Heart left ventricle (tissue), 13 donors: ENCODE measurements around the gene TMEM94.
"Not testable (repeated sequence)": the region's sequence is repeated elsewhere in the genome, so short reads cannot be mapped to it uniquely, and the experiment has no call there.

Source experiments
- CTCF ChIP-seq, 12 donors: fragments of 200-600 bp; sonication (generic) in 4 of 12; IDR thresholded peaks; one replicate each; pipeline versions ENCODE4 v1.5.0 to v1.8.0; 2018 to 2022; ENCODE audit warnings: antibody characterized with exemption in 12 of 12, mild to moderate bottlenecking in 5 of 12
- POLR2A ChIP-seq, 2 donors: fragments of 450-650 bp; IDR thresholded peaks; one replicate each; pipeline ENCODE4 v1.6.1; 2017; ENCODE audit warnings: antibody characterized with exemption in 2 of 2, mild to moderate bottlenecking in 2 of 2, moderate library complexity in 2 of 2
- donor health status: ischemic (EF 13 %, LVEDD 7.1; RV severe dilation, severe dysfunction).
- donor health status: DM: no; HTN: yes; CAD: no.
- donor health status: DM: no; HTN: no; CAD: no.
- donor health status: ischemic (EF 25% LVEDD 6.9; RV normal size, moderate dysfunction).
- donor health status: ischemic (EF 25% LVEDD 5.7; RV mildly dilated, moderate dysfunction).
- donor health status: ischemic (EF 35%, LVEDD 5.7; RV mildly dilated, moderate dysfunction).
- donor health status: nonischemic (EF 11% LVEDD 7.7; RV severe dilation, severe dysfunction).
- donor health status: DM: yes; HTN: yes; CAD: no.
- donor health status: PGD.
- donor health status: ischemic (EF 29% LVEDD 5.4; RV normal size, mild dysfunction).
- donor health status: nonischemic (EF 23%, LVEDD 6.1; RV moderate dilation, normal function).

DNA sequence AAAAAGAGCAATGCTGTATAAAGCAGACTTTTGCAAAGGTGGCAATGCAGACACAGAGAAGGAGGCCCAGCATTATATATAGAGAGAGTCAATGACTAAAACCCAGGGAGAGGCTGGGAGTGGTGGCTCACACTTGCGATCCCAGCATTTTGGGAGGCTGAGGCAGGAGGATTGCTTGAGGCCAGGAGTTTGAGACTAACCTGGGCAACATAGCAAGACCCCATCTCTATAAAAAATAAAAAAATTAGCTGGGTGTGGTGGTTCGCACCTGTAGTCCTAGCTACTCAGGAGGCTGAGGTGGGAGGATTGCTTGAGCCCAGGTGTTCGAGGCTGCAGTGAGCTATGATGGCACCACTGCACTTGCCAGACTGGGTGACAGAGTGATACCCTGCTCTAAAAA lies 1.8 kb upstream of the TMEM94 start:
- not testable (repeated sequence) for TF ChIP-seq POLR2A, CTCF (IDR thresholded peaks at IDR 0.05)
